ENCODE measurements around the gene FBXO8.

DNA sequence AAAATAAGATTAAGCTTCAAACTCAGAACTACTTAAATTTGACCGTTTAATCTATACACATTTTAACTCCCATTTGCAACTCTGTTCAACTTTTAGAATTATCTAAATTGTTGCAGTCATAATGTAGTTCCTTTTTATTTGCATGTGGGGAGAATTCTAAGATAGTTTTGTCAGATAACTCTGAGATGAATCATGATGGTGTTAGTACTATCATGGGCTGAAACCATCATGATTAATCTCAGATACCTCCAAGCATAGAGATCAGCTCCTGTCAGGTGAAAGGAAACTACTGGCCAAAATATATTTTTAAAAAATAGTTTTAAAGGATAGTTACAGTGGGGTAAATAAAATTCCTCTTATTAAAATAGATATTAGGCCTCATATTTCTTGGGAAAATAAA is 39.0 kb downstream of the FBXO8 start:
- TF ChIP-seq, protein P1, sequence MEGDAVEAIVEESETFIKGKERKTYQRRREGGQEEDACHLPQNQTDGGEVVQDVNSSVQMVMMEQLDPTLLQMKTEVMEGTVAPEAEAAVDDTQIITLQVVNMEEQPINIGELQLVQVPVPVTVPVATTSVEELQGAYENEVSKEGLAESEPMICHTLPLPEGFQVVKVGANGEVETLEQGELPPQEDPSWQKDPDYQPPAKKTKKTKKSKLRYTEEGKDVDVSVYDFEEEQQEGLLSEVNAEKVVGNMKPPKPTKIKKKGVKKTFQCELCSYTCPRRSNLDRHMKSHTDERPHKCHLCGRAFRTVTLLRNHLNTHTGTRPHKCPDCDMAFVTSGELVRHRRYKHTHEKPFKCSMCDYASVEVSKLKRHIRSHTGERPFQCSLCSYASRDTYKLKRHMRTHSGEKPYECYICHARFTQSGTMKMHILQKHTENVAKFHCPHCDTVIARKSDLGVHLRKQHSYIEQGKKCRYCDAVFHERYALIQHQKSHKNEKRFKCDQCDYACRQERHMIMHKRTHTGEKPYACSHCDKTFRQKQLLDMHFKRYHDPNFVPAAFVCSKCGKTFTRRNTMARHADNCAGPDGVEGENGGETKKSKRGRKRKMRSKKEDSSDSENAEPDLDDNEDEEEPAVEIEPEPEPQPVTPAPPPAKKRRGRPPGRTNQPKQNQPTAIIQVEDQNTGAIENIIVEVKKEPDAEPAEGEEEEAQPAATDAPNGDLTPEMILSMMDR (IDR thresholded peaks at IDR 0.05) = no peak
- no peak for TF ChIP-seq MXD4 (CRISPR knock-in tag; IDR thresholded peaks at IDR 0.05; ENCODE audit: borderline replicate concordance)

Data from WTC11 (cell line).